Measurements from ENCODE around the gene PCSK4. TPM values are rescaled to one million over a fixed set of nuclear protein-coding genes. Genes with fewer than 3 reads are reported as not detected.
A peak's percentile ranks its signal among the peaks of the same experiment; 100 is the strongest.
"Not testable (repeated sequence)": the region's sequence is repeated elsewhere in the genome, so short reads cannot be mapped to it uniquely, and the experiment has no call there.

Gene PCSK4
- total RNA-seq, 1 donor from 2014 or later = 4.9 TPM

DNA sequence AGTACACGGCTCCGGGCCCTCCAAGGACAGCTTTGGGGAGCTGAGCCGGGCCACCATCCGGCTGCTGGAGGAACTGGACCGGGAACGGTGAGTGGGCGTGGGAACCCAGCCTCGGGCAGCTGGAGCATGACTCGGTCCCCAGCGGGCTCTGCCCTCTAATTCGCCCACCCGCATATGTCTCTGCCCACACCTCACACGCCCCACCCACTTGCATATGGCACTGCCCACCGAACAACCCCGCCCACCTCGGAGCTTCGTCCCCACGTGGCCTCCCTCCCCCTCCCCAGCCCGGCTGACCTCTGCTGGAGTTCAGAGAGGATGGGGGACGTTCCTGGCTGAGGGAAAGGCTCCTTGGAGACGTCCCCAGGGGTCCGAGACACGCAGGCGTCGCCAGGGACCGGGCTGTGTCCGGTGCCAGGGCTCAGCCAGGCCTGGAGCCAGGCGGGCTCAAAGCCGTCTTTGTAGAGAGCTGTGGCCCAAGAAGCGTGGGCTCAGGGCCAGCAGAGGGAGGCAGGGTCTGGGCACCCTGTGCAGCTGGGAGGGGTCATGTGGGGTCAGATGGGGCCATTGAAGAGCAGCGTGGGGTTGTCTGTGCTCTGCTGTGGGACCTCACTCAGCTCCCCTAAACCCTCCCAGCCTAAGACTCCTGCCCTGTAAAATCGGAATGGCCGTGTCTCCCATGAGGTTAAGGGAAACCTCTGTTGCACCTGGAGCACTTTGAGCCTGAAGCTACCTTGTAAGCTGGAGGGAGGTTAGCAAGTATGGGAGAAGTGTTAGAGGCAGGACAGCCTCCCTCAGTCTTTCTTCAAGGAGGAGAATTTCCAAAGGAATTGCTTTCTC, 36.4 kb downstream of the PCSK4 start:
- DNase-seq (ENCODE audit: low read depth) = peak; percentile 33

- no peak for DNase-seq (ENCODE audit: low read depth)
These were observed 37.2 kb downstream of the PCSK4 start for GRCh38 chr19:1452802-1453524.

DNA sequence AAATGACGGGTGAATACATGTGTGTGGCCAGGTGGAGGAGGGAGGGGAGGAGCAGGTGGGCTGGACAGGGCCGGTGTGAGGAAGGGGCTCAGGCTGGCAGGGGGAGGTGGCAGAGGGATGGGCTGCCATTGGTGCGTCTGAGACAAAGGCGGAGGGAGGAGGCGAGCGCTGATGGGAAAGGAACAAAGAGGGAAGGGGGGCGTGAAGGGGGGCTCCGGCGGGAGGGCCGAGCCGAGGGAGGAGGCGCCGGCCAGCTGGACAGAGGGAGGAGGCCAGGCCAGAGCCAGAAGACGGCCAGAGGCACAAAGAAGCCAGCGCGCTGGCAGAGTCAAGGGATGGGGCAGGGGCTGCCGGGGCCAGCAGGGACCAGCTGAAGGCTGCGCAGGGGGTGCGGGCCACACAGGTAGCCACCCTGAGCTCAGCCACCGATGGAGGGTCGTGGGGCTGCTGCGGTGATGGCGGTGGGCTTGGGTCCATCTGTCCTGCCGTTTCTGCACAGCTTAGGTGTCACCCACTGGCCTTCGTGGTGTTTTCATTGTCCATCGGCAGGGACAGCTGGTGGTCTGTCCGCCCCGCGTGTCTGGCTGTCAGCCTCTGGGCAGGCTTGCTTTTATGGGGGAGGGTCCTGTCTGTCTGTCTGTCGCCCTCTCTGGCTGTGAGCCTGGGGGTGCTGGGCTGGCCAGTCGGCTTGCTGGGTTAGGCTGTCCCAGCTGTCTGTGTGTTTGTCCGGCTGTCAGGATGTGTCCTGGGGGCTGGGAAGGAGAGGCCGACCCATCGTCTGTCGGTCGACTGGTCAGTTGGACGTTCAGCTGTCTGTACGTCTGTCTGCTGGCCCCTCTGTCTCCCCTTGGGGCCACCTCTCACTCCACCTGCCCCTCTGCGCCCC, 38.0 kb downstream of the PCSK4 start:
- DNase-seq (ENCODE audit: low read depth) = no peak

- no peak for DNase-seq (ENCODE audit: low read depth)
These were observed 39.1 kb downstream of the PCSK4 start for GRCh38 chr19:1450735-1451731.

- DNase-seq (ENCODE audit: low read depth) = no peak
These were observed 40.4 kb downstream of the PCSK4 start, which contains the start of gene APC2 for GRCh38 chr19:1449467-1450442. TSS of gene APC2 (plus strand) at chr19:1450121. CDS start at chr19:1453002, 2,881 bp downstream.

DNA sequence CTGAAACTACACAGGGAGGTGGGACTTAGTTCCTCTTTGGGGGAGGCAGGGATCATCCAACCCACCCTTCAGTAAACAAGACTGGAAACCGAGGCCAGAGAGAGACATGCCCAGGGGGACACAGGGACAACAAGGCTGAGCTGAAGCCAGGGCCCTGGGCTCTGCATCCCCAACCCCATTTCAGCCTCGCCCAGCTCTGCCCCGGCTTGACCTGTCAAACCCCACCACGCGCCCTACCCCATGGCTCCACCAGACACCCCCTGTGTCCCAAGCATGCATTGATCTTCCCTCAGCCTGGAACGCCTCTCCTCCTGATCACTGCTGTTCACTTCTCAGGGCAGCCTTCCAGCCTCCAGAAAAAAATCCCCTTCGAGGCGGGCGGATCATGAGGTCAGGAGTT, 42.2 kb downstream of the PCSK4 start:
- DNase-seq (ENCODE audit: low read depth) = no peak

GRCh38 chr19:1447504-1447903, 42.6 kb downstream of the PCSK4 start:
- no peak for DNase-seq (ENCODE audit: low read depth)

DNA sequence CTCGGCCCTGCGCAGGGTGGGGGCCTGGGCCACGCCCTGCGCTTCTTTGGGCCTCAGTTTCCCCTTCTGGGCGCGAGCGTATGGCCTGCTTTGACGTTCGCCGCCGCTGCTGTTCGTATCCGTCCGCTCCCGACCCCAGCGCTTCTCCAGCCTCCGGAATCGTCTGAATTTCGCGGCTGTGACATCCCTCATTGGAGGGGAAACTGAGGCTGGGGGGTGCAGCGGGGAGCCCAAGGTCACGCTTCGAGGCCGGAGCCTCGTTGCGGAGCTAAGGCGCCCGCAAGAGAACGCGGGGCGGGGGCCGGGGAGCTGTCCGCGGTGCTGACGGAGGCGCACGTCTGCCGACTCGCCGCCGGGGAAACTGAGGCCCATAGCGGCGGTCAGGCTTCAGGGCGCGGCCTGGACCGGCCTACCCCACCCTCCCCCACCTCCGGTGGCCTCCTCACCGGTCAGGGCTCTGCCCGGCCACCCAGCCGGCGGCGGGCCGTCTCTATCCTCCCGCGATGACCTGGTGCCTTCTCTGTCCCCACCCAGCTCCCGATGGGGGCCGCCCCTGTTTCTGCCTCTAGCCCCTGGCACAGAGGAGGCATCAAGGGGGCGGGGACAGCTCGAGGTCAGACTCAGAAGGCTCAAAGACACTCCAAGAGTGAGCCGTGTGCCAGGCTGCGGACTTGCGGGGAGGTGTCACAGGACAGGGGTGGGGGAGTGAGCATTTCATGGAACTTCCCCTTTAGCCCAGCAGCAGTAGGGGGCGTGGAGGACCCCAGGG, 43.3 kb downstream of the PCSK4 start:
- DNase-seq (ENCODE audit: low read depth) = no peak

DNA sequence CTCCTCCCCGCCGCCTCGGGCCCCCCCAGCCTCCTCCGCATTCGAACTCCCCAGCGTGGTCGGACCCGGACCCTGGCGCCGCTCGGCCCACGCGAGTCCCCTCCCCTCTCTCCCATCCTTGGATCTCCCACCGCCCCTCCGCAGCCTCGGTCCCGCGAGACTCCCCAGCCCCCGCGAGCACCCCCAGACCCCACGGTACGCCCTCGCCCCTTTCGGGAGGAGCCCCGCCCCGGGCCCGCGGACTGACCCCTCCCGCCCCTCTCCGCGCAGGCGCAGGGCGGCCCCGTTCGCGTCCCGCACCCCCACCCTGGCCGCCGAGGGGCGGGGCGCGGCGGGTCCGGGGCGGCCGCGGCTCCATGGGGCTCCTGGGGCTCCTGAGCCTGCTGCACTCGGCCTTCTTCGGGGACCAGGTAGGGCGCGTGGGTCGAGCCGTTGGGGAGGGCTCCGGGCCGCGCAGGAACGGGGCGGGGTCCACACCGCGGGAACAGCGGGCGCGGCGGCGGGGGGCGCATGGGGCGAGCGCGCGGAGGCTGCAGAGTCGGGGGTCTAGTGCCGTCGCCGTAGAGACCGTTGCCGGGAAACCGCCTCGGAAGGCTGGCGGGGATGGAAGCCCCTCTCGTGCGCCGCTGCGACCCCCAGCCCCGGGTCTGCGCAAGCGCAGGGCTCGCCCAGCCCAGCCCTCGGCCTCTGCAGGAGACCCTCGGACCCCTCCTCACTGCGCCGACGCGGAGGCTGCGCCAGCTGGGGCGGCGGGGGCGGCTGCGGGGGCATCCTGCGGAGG, 44.0 kb downstream of the PCSK4 start:
- no peak for DNase-seq (ENCODE audit: low read depth)

DNA sequence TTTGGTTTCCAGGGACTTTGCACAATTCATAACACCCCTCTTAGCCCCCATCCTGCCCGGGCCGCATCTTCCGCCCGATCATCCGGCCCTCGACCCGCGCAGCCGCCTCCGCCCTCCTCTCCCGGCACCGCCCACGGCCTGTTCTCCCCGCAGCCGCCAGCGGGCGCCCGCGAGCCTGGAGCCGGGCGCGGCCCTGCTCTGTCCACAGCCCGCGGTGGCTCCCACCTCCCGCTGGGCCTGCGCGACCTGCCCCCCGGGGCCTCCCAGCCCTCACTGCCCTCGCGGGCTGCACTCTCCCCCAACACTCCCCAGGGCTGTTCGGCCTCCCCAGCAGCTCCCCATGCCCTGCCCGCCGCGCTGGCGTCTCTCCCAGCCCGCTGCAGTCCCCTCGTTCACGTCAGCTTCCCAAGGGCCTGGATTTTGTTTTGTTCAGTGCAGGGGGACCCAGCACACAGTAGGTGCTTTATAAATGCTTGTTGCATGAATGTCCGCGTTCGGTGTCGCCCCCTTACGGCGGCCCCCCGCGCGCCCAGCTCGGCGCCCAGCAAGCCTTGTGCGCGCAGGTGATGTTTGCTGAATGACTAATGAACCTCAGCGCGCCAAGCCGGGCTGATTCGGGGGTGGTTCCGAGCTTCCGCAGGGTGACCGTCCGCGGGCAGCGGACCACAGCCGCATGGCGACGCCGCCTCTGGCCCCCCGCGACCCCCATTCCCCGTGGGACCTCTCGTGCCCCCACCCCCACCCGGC, 44.8 kb downstream of the PCSK4 start:
- DNase-seq (ENCODE audit: low read depth) = no peak

GRCh38 chr19:1441677-1442438, 48.3 kb downstream of the PCSK4 start:
- no peak for DNase-seq (ENCODE audit: low read depth)

GRCh38 chr19:1441022-1441426, 49.1 kb downstream of the PCSK4 start:
- DNase-seq (ENCODE audit: low read depth) = no peak

DNA sequence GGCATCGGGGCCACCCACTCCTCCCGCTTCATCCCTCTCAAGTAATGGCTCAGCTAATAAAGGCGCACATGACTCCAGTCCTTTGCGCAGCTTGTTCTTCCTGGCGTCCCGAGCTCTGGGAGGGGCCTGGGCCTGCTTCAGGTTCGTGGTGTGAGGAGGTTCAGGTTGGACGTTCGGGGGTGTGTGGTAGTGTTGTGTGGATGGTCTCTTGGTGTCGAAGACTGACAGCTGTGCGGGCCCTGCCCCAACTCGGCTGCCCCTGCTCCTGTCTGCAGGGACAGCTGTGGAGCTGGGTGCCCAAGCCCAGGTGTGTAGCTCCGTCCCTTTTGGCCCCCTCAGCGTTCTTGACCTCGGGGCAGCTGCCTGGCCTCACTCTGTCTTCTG, 49.7 kb downstream of the PCSK4 start:
- no peak for DNase-seq (ENCODE audit: low read depth)

- not testable (repeated sequence) for DNase-seq (ENCODE audit: low read depth)
These were observed 50.4 kb downstream of the PCSK4 start for GRCh38 chr19:1439525-1440417.

GRCh38 chr19:1438933-1439354, 51.2 kb downstream of the PCSK4 start:
- DNase-seq (ENCODE audit: low read depth) = no peak

All from renal cortical epithelial cell (primary cell).